NOMO-1 (cell line): Measurements from ENCODE around the gene NCAPD3.
"Not testable (repeated sequence)": the region's sequence is repeated elsewhere in the genome, so short reads cannot be mapped to it uniquely, and the experiment has no call there.

ENCODE experiments used
- DNase-seq, 2 experiments: peaks; one replicate each; lab custom pipeline; 2025; ENCODE audit not compliant: unreplicated experiment in 2 of 2; lab: John Stamatoyannopoulos, UW

Gene NCAPD3

DNA sequence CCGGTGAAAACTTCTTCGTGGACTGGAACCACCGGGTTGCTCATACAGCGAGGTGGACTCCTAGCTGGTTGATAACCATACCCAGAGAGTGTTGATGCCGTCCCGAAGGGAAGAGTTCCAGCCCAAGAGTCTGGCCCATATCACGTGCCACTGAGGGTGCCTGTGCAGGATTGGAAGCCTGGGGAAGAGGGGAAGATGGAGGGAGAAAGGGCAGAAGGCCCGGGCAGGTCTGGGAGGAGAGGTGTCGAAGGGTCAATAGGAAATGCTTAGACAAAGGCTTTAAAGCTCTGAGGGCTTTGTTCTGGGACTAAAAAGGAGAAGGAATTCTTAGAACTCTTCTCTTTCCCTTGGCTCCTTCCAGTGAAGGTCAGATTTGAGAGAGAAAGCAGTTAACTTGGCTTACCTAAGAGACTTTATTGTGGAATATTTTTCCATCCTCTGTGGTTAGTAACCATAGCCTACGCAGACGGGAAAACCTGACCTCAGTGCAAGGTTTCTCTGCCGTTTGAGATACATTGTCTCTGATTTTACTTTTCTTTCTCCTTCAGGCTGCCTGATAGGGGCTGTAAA lies 84.4 kb downstream of the NCAPD3 start:
- no peak for DNase-seq

- no peak for DNase-seq
Observed at GRCh38 chr11:134138376-134138775, 85.4 kb downstream of the NCAPD3 start.

- no peak for DNase-seq
Observed at GRCh38 chr11:134134167-134134566, 89.6 kb downstream of the NCAPD3 start.

GRCh38 chr11:134132808-134133207 lies 91.0 kb downstream of the NCAPD3 start:
- DNase-seq = no peak

DNA sequence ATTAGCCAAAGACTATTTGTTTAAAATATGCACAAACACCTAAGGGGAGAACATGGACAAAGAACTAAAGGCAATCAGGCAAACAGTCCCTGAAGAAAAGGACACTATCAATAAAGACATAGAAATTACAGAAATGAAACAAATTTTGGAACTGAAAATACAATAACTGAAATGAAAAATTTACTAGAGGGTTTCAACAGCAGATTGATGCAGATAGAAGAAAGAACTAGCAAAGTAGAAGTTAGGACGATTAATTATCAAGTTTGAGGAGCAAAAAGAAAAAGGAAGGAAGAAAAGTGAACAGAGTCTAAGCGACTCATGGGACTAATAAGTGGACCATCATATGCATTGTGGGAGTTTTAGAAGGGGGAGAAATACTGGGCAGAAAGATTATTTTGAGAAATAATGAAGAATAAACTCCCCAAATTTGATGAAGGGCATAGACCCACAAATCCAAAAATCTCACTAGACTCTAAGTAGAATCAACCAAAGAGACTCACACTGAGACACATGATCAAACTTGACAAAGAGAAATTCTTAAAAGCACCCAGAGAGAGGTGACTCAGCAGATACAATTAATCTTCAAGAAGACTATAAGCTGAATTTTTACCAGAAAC lies 92.0 kb downstream of the NCAPD3 start:
- DNase-seq = no peak

- no peak for DNase-seq
Observed at GRCh38 chr11:134126217-134126822, 97.4 kb downstream of the NCAPD3 start.

DNA sequence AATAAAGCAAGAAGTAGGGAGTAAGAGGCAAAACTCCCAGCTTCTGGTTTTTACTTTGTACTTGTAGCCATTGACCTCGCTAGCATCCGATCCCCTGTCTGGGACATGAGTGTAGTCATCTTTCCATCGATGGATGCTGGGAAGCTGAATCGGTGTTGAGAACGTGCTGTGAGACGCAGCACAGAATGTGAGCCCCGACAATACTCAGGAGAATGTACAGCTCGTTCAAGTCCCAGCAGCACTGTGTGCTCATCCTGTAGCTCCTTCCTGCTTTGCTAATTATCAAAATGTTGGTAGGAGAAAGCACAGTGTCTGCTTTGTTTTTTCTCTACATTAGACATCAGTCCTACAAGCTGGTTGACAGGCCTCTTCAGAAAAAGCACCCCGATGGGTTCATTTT lies 98.3 kb downstream of the NCAPD3 start:
- no peak for DNase-seq

DNA sequence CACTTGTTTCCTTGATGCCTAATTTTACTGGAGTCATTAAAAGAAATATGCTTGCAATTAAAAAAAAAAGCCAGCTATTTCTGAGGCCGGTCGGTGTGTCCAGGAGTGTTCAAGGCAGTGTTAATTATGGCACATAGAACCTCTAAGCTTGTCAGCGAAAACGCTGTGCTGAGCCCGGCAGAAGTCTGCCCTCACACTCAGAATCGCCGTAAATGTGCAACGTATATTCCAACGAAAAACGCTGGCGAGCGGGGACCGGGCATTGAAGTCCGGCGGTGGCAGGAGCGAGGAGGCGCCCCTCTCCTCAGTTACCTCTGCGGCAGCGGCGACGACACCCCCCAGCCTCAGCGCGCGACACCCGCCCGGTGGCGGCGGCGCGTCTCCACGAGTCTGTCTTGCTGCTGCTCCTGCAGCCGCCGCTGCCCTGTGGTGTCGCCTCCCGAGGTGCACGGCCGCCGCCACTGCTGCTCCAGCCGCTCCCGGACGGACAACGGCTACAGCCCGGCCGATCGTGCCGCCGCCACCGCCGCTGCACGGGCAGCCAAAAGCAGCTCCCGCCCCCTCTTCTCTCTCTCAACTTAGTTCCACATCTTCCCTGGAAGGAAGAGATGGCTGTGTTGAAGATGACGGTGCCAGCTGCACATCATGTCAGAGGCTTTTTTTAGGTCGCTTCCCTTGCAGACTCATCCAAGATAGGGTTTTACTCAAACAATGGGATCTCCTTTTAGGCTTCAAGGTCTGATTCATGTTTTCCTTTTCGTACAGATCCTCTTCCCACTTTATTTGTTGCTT lies 98.9 kb downstream of the NCAPD3 start:
- DNase-seq = no peak

DNA sequence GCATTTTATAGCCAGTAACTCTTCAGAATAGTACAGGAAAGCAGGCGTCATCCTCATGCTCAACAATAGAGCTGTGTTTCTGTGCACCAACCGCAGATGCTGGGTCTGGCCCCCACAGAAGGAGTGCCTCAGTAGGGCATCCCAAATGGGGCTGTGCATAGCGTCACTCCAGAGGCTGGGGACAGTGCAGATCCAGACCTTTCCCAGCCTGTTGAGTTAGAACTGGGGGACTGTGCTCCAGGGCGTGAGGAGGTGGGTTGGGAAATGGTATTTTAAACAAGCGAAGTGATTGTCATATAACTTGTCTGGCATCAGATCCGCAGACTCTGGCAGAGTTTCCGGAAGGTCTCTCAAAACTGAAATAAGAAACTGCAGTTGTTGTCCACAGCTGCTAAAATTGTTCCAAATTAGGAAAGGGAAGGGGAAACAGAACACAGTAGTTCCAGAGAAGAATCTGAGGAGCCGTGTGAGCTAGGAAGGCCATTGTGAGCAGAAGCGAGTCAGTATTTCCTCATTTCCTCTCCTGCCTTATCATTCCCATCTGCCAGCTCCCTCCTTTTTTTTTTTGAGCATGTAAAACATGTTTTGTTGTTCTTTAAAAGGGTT lies 102.7 kb downstream of the NCAPD3 start:
- no peak for DNase-seq

DNA sequence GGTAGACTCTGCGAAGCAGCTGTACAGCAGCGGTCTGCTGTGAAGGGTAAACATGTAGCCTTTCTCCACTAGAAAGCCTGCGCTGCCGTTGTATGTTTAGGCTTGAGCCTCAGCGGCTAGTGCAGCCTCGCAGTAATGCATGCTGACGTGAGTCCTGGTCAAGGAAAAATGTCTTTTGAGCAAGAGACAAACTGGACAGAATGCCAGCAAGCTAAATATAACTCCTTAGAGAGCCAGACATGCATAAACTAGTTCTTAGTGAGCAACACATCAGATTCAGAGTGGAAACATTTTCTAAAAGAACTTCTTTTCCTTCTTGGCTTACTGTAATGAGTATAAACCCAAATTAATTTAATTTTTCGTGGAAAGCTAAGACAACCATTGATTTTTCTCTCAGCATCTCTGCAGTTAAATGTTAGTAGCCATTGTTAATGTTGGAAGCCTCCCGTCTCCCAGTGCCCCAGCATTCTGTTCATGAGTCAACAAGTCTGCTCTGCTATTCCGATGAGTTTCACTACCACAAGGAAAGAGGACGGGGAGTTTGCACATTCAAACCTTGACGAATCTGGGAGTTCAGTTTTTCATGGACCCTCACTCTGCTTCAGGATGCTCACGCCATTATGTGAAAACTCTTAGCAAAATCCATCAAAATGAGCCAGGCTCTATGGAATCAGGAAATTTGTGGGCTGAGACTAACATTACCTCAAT lies 103.5 kb downstream of the NCAPD3 start:
- no peak for DNase-seq

- no peak for DNase-seq
Observed at GRCh38 chr11:134119094-134119493, 104.7 kb downstream of the NCAPD3 start.

DNA sequence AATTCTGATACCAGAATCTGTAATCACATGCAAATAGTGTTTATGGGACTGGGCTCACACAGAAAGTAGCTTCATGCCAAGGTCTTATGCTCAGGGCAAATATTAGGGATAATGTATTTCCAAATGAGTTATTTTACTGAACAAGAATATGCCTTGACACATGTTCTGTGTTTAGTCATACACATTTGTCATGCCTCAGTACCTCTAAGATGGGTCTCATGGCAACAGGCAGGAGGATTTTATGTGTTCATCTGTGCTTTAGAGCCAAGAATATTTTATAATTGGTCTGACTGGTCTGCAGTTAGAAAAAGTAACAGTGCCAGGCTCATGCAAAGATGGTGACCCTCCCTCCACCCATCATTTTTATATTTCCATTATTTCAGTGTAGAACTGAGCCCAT lies 105.8 kb downstream of the NCAPD3 start:
- no peak for DNase-seq

GRCh38 chr11:134116210-134116609 lies 107.6 kb downstream of the NCAPD3 start:
- DNase-seq = no peak

DNA sequence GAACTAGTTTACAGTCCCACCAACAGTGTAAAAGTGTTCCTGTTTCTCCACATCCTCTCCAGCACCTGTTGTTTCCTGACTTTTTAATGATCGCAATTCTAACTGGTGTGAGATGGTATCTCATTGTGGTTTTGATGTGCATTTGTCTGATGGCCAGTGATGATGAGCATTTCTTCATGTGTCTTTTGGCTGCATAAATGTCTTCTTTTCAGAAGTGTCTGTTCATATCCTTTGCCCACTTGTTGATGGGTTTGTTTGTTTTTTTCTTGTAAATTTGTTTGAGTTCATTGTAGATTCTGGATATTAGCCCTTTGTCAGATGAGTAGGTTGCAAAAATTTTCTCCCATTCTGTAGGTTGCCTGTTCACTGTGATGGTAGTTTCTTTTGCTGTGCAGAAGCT lies 110.0 kb downstream of the NCAPD3 start:
- not testable (repeated sequence) for DNase-seq

DNA sequence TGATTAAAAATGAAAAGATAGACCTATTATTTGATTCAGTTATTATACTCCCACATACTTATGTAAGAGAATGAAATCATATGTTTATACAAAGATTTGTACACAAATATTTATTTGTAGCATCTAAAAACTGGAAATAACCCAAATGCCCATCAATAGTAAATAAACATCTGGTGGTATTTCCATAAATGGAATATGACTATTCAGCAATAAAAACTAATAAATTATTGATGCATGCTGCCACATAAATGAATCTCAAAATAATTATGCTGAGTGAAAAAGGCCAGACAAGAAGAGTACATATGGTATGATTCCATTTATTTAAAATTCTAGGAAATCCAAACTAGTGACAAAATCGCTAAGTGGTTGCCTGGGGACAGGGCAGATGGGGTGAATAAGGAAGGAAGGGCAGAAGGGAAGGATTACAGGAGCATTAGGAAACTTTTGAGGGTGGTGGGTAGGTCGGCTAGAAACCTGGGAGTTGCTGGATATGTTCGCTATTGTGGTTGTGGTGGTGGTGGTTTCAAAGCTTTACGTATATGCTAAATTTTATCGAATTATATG lies 113.4 kb downstream of the NCAPD3 start:
- DNase-seq = no peak
